LNCAP (cell line): ENCODE results near the gene NELFCD.

Experiments used
- TF ChIP-seq, protein P1 (sequence below): fragments of 450-650 bp; IDR thresholded peaks from 2 replicates; pipeline ENCODE4 v1.5.1; 2017; ENCODE audit warnings: mild to moderate bottlenecking

The NELFCD gene

DNA sequence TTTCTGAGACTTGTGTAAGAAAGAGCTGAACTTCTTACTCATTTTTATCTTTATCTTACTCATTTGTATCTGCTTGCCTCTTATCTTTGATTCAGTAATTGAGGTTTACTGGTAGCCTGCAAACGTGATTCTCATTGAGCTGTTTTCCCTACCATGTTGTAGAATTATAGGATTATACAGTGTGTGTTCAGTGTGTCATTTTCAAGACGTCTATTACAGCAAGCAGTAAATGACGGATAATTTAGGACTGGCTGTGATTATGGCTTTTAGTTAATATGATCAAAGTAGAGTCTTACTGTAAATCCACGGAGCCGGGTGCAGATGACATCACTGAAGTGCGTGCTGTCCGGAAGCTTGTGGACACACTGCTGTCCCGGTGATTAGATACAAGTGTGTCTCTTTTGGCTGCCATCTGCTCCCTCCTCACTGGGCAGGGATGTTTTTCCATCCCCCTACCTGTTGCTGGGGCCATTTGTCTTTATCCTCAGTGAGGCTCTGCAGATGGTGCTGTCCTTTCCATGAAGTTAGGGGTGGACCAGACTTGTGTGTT lies 6.0 kb downstream of the NELFCD start:
- TF ChIP-seq, protein P1, sequence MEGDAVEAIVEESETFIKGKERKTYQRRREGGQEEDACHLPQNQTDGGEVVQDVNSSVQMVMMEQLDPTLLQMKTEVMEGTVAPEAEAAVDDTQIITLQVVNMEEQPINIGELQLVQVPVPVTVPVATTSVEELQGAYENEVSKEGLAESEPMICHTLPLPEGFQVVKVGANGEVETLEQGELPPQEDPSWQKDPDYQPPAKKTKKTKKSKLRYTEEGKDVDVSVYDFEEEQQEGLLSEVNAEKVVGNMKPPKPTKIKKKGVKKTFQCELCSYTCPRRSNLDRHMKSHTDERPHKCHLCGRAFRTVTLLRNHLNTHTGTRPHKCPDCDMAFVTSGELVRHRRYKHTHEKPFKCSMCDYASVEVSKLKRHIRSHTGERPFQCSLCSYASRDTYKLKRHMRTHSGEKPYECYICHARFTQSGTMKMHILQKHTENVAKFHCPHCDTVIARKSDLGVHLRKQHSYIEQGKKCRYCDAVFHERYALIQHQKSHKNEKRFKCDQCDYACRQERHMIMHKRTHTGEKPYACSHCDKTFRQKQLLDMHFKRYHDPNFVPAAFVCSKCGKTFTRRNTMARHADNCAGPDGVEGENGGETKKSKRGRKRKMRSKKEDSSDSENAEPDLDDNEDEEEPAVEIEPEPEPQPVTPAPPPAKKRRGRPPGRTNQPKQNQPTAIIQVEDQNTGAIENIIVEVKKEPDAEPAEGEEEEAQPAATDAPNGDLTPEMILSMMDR, result no peak

DNA sequence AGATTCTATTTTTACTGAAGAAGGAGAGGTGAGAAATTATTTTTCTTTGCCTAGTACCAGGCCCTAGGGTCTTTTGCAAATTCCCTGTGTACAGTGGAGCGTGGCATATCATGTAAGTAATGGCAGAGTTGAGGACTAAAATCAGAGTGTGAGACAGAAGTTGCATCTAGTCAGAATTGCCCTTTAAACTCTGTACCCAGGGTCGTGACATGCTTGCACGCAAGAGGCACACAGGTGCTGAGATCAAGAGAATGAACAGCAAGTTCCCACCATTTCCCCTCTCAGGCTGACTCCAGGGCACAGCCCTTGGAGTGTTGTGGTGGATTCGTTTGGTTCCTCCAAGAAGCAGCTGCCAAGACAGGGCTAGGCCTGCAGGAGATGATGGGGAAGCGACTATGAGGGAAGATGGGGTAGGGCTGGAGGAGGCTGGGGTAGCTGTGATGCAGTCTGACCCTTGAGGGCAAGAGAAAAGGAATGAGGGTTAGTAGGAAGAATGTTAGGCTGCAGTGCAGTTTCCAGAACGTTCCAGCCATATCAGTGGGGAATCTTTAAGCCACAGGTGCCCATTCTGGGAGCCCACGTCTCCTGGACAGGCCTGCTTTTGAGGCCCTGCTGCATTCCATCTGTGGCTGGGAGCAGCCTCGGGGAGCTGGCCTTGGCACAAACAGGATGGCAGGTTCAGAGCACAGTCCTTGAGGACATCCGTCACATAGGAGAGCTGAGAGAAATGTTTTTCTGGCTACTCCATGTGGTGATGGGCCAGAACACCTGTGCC lies 6.9 kb downstream of the NELFCD start:
- TF ChIP-seq, protein P1, result no peak

DNA sequence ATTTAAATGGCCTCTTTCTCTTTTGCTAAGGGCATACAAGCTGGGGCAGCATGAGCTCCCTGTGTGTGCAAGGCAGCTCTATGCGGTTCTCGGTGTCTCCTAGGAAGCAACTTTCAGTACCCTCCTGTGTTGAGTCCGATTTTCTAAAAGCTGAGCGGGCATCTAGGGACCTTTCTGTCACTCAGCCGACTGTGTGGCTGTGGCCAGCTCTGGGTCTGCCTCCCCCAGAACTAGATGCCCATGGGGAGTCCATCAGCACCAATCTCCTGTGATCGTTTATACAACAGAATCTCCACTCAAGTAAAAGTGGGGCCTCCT lies 7.5 kb downstream of the NELFCD start:
- TF ChIP-seq, protein P1, result no peak

DNA sequence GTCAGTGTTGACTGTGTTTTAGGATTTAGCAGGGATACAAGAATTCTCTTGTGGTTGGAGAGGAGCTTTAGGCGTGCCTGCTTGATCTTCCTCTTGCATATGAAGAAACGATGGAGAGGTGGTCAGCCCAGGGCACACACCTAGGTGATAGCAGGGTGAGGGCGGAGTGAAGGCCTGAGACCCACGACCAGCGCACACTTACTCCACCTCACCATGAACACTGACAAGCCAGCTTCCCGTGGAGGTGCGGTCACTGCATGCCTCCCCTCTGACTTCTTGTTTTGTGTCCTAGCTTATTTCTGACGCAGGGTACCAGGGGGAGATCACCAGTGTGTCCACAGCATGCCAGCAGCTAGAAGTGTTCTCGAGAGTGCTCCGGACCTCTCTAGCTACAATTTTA lies 8.1 kb downstream of the NELFCD start:
- TF ChIP-seq, protein P1, result no peak

DNA sequence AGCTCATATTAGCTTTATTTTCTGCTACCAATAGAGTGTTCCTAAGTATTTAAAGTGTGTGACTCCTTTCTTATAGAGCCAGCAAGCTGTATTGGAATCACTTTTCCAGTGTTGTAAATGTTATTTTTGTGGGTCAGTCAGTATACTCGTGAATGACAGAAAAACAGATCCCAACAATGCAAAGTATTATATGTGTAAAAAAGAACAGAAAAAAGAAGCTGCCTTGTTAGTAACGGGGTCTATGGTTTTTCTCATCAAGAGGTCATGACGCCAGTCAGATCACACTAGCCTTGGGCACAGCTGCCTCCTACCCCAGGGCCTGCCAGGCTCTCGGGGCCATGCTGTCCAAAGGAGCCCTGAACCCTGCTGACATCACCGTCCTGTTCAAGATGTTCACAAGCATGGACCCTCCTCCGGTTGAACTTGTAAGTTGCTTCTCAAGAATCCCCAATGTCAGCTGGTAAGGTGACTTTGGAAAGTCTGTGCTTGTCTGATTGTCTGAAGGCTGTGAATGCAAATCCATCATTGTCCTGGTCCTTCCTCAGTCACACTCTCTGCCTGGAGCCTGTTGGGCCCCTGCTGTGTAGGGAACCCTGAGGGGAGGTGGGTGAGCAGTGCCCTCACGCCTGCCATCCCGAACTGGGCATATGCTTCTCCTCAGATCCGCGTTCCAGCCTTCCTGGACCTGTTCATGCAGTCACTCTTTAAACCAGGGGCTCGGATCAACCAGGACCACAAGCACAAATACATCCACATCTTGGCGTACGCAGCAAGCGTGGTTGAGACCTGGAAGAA lies 9.8 kb downstream of the NELFCD start:
- TF ChIP-seq, protein P1, result no peak

DNA sequence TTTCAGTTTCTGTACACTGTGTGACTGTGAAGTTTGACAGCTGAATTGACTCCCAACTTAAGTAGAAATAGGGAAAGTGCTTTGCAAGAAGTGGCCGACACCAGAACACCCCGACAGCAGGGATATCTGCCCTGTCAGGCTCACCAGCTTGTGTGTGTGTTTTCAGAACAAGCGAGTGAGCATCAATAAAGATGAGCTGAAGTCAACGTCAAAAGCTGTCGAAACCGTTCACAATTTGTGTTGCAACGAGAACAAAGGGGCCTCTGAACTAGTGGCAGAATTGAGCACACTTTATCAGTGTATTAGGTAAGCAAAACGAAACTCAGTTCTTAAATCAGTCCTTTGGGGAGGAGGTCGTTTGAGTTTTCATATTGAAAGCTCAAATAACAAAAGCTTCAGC lies 10.7 kb downstream of the NELFCD start:
- TF ChIP-seq, protein P1, result no peak

DNA sequence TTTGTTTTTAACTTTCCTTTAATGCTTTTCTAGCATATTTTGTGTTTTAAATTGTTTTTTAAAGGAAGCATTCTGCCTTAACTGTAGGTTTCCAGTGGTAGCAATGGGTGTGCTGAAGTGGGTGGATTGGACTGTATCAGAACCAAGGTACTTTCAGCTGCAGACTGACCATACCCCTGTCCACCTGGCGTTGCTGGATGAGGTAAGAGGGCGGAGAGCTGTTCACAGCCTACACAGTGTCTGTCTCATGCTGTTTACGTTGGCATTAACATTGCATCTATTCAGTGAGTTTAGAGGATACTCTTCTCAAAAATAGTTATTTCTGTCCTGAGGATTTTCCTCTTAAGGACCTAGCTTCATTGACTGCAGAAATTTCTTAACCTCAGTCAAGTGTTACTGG lies 11.9 kb downstream of the NELFCD start:
- TF ChIP-seq, protein P1, result no peak
